PFSK-1 (cell line): ENCODE data around the gene CA7.

Experiments used
- FOXP2 ChIP-seq: optimal IDR thresholded peaks from 2 replicates; pipeline ENCODE3; 2011; ENCODE audit warnings: borderline replicate concordance, control low read depth, inconsistent platforms; ENCODE audit not compliant: insufficient read depth; ENCODE audit errors: extremely low read length, extremely low read depth
- POLR2AphosphoS5 ChIP-seq: IDR thresholded peaks from 2 replicates; pipeline ENCODE4 v1.6.1; 2012; ENCODE audit warnings: low read depth, mild to moderate bottlenecking, control low read depth, low read length, moderate library complexity
- SIN3A ChIP-seq: IDR thresholded peaks from 2 replicates; pipeline ENCODE4 v1.6.1; 2012; ENCODE audit warnings: mild to moderate bottlenecking, low read length, moderate library complexity, borderline replicate concordance; ENCODE audit not compliant: insufficient read depth
- TAF1 ChIP-seq: IDR thresholded peaks from 2 replicates; pipeline ENCODE4 v1.6.1; 2012; ENCODE audit warnings: low read length, control low read depth, borderline replicate concordance; ENCODE audit not compliant: insufficient read depth
- TF ChIP-seq, protein P1 (sequence below), 2 experiments: IDR thresholded peaks; 2 replicates each; pipeline versions ENCODE4 v1.6.1 to v1.8.0; 2011 to 2012; ENCODE audit warnings: low read depth in 2 of 2, low read length in 2 of 2, control low read depth in 1 of 2, inconsistent platforms in 1 of 2, mild to moderate bottlenecking in 1 of 2, moderate library complexity in 1 of 2; ENCODE audit not compliant: insufficient read depth in 1 of 2

CA7 gene

DNA sequence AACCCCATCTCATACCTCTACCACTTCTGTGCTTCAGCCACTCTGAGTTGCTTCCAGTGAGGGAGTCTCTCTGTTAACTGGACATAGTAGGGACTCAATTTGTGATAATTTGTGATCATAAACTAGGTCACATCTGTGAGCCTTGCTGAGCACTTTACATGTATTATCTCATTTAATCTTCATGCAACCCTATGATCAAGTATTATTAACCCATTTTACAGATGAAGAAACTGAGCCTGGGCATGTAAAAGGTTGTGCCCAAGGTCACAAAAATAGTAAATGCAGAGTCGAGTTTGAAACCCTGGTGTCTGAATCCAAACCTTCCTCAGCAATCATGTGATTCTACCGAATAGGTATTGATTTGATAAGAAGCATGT is 54.7 kb downstream of the CA7 start:
- TF ChIP-seq TAF1 (no peak), FOXP2 (no peak), SIN3A (no peak), POLR2AphosphoS5 (no peak)
- TF ChIP-seq, protein P1, sequence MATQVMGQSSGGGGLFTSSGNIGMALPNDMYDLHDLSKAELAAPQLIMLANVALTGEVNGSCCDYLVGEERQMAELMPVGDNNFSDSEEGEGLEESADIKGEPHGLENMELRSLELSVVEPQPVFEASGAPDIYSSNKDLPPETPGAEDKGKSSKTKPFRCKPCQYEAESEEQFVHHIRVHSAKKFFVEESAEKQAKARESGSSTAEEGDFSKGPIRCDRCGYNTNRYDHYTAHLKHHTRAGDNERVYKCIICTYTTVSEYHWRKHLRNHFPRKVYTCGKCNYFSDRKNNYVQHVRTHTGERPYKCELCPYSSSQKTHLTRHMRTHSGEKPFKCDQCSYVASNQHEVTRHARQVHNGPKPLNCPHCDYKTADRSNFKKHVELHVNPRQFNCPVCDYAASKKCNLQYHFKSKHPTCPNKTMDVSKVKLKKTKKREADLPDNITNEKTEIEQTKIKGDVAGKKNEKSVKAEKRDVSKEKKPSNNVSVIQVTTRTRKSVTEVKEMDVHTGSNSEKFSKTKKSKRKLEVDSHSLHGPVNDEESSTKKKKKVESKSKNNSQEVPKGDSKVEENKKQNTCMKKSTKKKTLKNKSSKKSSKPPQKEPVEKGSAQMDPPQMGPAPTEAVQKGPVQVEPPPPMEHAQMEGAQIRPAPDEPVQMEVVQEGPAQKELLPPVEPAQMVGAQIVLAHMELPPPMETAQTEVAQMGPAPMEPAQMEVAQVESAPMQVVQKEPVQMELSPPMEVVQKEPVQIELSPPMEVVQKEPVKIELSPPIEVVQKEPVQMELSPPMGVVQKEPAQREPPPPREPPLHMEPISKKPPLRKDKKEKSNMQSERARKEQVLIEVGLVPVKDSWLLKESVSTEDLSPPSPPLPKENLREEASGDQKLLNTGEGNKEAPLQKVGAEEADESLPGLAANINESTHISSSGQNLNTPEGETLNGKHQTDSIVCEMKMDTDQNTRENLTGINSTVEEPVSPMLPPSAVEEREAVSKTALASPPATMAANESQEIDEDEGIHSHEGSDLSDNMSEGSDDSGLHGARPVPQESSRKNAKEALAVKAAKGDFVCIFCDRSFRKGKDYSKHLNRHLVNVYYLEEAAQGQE (IDR thresholded peaks at IDR 0.05; ENCODE audit: insufficient read depth in 1 of 2, low read depth in 2 of 2, low read length in 2 of 2): no peak

DNA sequence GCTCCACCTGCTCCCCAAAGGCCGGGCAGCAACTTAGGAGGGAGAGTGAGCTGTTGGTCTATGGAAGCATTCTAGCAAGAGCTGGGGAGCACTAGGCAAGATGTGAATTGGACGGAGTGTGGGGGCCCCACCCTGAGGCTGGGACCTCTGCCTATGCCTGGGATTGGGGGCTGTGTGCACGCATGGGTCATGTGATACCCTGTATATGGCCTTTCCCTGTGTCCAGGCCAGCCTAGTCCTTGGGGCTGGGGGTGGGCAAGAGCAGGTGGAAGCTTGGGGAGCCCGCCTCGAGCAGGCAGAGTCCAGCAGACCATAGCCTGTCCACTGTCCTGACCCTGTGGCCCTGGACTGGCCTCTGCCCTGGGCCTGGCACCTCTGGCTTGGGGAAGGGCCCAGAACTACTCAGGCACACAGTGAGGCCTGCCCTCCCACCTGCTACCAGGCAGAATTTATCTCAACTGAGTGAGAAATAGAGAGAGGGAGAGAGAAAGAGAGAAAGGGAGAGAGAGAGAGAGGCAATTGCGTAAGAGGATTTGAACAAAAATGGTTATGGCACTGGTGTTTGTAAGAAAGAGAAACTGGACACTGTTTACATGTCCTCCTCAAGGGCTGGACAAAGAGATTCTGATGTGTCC is 55.2 kb downstream of the CA7 start:
- no peak for TF ChIP-seq SIN3A
- TF ChIP-seq TAF1: no peak
- no peak for TF ChIP-seq FOXP2
- TF ChIP-seq, protein P1 (IDR thresholded peaks at IDR 0.05; ENCODE audit: insufficient read depth in 1 of 2, low read depth in 2 of 2, low read length in 2 of 2): no peak
- TF ChIP-seq POLR2AphosphoS5: no peak

DNA sequence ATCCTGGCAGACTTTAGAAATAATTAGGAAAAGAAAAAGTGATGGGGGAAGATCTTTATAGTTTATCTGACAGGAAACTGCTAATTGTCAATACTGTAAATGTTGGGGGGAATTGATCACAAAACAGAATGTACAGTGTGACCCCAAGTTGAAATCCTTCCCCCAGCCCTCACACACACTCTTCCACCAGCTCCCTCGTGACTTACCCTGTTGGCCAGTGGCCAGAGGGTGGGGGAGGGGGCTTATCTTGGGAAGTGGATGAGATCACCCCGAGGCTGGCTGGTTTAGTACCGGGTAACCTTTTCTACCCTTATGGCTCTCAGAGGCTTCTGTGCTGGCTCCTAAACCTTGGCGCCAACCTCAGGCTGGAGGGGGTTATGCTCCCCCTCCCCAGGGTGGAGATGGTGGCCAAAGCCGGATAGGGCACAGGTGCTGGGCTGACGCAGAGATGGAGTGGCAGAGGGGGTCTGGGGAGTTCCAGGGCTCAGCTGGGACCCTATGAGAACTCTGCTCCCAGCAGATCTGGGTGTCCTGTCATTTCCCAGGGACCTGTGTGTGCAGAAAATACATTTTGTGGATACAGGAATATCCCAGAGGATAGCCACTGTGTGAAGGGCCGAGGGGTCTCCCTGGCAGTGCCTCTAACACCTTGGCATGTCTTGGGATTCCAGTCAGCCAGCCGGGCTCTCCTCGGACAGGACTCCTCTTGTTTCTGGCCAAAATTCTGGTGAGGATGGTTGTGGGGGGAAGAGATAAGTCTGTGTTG is 55.9 kb downstream of the CA7 start:
- no peak for TF ChIP-seq TAF1
- TF ChIP-seq FOXP2: no peak
- no peak for TF ChIP-seq SIN3A
- TF ChIP-seq POLR2AphosphoS5: no peak
- TF ChIP-seq, protein P1 (IDR thresholded peaks at IDR 0.05; ENCODE audit: insufficient read depth in 1 of 2, low read depth in 2 of 2, low read length in 2 of 2): no peak

DNA sequence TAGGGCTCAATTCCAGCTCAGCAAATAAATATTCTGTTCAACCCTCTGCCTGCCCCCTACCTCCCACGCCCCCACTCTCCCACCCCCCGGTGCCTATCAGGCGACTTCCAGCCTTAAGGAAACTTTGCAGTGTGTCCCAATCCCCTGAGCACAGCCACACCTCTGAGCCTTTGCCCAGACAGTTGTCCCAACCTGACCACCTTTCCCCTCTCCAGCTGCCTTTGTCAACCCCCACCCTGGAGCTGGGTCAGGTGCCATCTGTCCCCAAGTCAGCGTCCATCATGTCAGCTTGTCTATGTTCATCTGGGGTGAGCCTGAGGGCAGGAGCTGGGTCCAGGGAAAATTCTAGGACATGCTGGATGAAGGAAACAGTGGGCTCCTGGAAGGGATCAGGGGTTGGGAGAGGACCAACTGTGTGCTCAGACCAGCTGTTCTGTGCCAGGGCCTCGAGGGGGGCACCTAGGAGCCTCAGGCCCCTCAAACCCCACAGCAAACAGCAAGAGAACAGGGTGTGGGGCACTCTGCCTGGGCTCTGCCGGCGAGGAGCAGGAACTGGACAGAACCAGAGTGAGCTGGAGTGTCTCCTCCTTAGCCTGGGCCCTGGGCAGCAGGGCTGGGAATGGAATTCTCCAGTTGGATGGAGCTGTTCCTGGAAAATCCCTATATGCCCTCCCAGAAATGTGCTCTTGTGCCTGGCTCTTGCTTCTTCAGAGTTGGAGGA is 56.7 kb downstream of the CA7 start:
- TF ChIP-seq SIN3A (no peak), FOXP2 (no peak), TAF1 (no peak), POLR2AphosphoS5 (no peak)
- TF ChIP-seq, protein P1 (IDR thresholded peaks at IDR 0.05; ENCODE audit: insufficient read depth in 1 of 2, low read depth in 2 of 2, low read length in 2 of 2): no peak
